Sigmoid colon (tissue), 7 donors: ENCODE results near the gene S100A14. TPM values are rescaled to one million over a fixed set of nuclear protein-coding genes. Genes with fewer than 3 reads are reported as not detected.
"Not testable (repeated sequence)": the region's sequence is repeated elsewhere in the genome, so short reads cannot be mapped to it uniquely, and the experiment has no call there.

Experiments used
- DNase-seq: peaks from one replicate; pipeline ENCODE4 v3.0.0-alpha.2; 2019
- H3K27ac ChIP-seq, 4 donors: fragments of 200-600 bp; sonication (generic); one replicate each; pipeline ENCODE4 v1.5.1; 2016 to 2019; ENCODE audit warnings: mild to moderate bottlenecking in 1 of 4
- H3K27me3 ChIP-seq, 3 donors: fragments of 200-600 bp; sonication (generic); one replicate each; pipeline ENCODE4 v1.5.1; 2019; ENCODE audit warnings: mild to moderate bottlenecking in 1 of 3
- H3K36me3 ChIP-seq, 4 donors: fragments of 200-600 bp; sonication (generic); one replicate each; pipeline ENCODE4 v1.5.1; 2016 to 2019
- H3K4me1 ChIP-seq, 4 donors: fragments of 200-600 bp; sonication (generic); one replicate each; pipeline ENCODE4 v1.5.1; 2017 to 2019
- H3K4me3 ChIP-seq, 4 donors: fragments of 200-600 bp; sonication (generic); one replicate each; pipeline ENCODE4 v1.5.1; 2017 to 2019; ENCODE audit warnings: mild to moderate bottlenecking in 2 of 4, moderate library complexity in 1 of 4
- H3K9me3 ChIP-seq, 4 donors: fragments of 200-600 bp in 3 of 4; sonication (generic) in 3 of 4; one replicate each; pipeline versions ENCODE4 v1.5.1 to v1.6.1; 2013 to 2019
- EP300 ChIP-seq, 4 donors: sonication (generic); formaldehyde crosslinking; IDR thresholded peaks; one replicate each; pipeline ENCODE4 v1.6.1; 2017; ENCODE audit warnings: antibody characterized with exemption in 4 of 4
- POLR2A ChIP-seq, 2 donors: fragments of 450-650 bp; IDR thresholded peaks; one replicate each; pipeline ENCODE4 v1.6.1; 2016; ENCODE audit warnings: antibody characterized with exemption in 2 of 2, mild to moderate bottlenecking in 2 of 2, moderate library complexity in 2 of 2
- POLR2AphosphoS5 ChIP-seq, 4 donors: sonication (generic); formaldehyde crosslinking; IDR thresholded peaks; one replicate each; pipeline ENCODE4 v1.6.1; 2017; ENCODE audit warnings: antibody characterized with exemption in 4 of 4
- WGBS, 2 donors: extraction: QIAGEN DNeasy Blood & Tissue Kit; methylation state at CpG; one replicate each; pipeline ENCODE4 v1.1.7; 2013; 5-methylcytosine and 5-hydroxymethylcytosine counted together
- intact Hi-C: fragments of 100-400 bp; cut with DNase I; formaldehyde crosslinking; loops from one replicate; pipeline ENCODE4 v1.15.1; 2023
- polyA plus RNA-seq, 3 donors: library from polyadenylated mRNA; stranded (reverse); fragments of 200-250 nt; gene quantifications; one replicate each; pipeline ENCODE4 v1.2.3, GENCODE V29; 2013
- total RNA-seq, 4 donors: library from RNA; depleted of rRNA; stranded (reverse); fragments of >200 nt; gene quantifications; one replicate each; pipeline ENCODE4 v1.1.0, GENCODE V29; 2016
- TF ChIP-seq, protein P1 (sequence below), 4 experiments: fragments of 450-650 bp in 3 of 4; fragments of 200-600 bp in 1 of 4; IDR thresholded peaks; one replicate each; pipeline ENCODE4 v1.5.1; 2016 to 2019; ENCODE audit warnings: antibody characterized with exemption in 4 of 4, mild to moderate bottlenecking in 3 of 4, moderate library complexity in 2 of 4
- donor health status: healthy with polysubstance abuse.
- donor health status: Bipolar disorder and iron deficiency.
- donor health status: healthy.

The S100A14 gene
- total and polyA plus RNA-seq, 7 donors, result 0.82 to 1,144 (median 789) TPM; not detected in 2

DNA sequence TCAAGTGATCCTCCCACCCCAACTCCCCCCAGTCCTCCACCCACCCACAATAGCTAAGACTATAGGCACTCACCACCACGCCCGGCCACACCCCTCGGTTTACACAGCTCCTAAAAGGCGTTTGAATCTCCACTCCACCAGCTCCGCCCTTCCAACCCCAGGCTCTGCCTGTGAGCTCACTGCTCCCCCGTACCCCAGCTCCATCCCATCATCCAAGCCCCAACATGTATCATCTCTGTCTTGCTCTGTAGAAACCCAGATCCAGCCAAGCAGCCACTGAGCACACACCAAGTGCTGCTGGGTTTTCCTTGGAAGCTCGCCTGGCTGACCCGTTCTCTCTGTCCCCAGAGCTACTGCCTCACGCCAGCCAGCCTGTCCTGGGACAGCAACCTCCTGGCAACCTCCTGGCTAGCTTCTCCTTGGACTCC, 38.5 kb downstream of the S100A14 start:
- H3K27me3 ChIP-seq, result no peaks in the 10 kb centered on the region
- TF ChIP-seq POLR2A (IDR thresholded peaks at IDR 0.05), result no peak
- TF ChIP-seq EP300 (IDR thresholded peaks at IDR 0.05), result no peak
- TF ChIP-seq POLR2AphosphoS5 (IDR thresholded peaks at IDR 0.05), result no peak
- TF ChIP-seq, protein P1, sequence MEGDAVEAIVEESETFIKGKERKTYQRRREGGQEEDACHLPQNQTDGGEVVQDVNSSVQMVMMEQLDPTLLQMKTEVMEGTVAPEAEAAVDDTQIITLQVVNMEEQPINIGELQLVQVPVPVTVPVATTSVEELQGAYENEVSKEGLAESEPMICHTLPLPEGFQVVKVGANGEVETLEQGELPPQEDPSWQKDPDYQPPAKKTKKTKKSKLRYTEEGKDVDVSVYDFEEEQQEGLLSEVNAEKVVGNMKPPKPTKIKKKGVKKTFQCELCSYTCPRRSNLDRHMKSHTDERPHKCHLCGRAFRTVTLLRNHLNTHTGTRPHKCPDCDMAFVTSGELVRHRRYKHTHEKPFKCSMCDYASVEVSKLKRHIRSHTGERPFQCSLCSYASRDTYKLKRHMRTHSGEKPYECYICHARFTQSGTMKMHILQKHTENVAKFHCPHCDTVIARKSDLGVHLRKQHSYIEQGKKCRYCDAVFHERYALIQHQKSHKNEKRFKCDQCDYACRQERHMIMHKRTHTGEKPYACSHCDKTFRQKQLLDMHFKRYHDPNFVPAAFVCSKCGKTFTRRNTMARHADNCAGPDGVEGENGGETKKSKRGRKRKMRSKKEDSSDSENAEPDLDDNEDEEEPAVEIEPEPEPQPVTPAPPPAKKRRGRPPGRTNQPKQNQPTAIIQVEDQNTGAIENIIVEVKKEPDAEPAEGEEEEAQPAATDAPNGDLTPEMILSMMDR (IDR thresholded peaks at IDR 0.05), result no peak
- H3K4me1 ChIP-seq, result peaks cover 0 to 8% (median 3%) of the 10 kb centered on the region in 4 donors
- intact Hi-C loops, result no loop called here
- H3K9me3 ChIP-seq, result no peaks in the 10 kb centered on the region
- 14 to 57% methylated on average over 9 of the region's 9 CpGs for WGBS, 2 donors
- DNase-seq, result no peak
- H3K27ac ChIP-seq, result no peak overlapping the region
- no peaks in the 10 kb centered on the region for H3K36me3 ChIP-seq
- H3K4me3 ChIP-seq, result no peak overlapping the region

DNA sequence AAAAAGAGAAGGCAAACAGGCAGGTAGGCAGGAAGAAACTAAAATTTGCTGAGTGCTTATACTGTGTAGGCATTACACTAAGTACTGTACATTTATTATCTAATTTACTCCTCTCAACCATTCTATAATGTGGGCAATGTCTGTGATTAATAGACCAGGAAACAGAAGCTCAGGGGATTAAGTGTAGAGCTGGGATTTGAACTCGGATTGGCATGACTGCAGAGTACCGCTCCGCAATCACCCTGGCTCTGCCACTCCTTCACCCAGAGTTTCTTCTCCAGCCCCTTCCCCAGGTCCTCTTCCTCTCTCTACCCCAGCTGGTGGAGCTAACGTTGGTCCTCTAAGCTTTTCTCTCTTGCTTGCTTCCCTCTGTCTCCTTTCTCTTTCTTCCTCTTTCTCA, 39.0 kb downstream of the S100A14 start:
- DNase-seq, result no peak
- Histone ChIP-seq H3K27me3 (no peaks in the 10 kb centered on the region), H3K4me3 (no peak overlapping the region), H3K27ac (no peak overlapping the region), H3K4me1 (peaks cover 0 to 13% (median 8%) of the 10 kb centered on the region in 4 donors), H3K36me3 (no peaks in the 10 kb centered on the region), H3K9me3 (no peaks in the 10 kb centered on the region)
- no peak for TF ChIP-seq POLR2AphosphoS5 (IDR thresholded peaks at IDR 0.05)
- TF ChIP-seq EP300 (IDR thresholded peaks at IDR 0.05), result no peak
- no peak for TF ChIP-seq POLR2A (IDR thresholded peaks at IDR 0.05)
- intact Hi-C loops, result no loop called here
- 43 to 52% methylated on average over 4 of the region's 4 CpGs for WGBS, 2 donors

DNA sequence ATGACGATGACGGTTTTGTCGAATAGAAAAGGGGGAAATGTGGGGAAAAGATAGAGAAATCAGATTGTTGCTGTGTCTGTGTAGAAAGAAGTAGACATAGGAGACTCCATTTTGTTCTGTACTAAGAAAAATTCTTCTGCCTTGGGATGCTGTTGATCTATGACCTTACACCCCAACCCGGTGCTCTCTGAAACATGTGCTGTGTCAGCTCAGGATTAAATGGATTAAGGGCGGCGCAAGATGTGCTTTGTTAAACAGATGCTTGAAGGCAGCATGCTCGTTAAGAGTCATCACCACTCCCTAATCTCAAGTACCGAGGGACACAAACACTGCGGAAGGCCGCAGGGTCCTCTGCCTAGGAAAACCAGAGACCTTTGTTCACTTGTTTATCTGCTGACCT, 40.6 kb downstream of the S100A14 start:
- H3K27me3 ChIP-seq, DNase-seq, H3K36me3 ChIP-seq, H3K9me3 ChIP-seq, H3K4me3 ChIP-seq, H3K27ac ChIP-seq, intact Hi-C loops: not testable (repeated sequence)
- 87 to 90% methylated on average over 10 of the region's 10 CpGs for WGBS, 2 donors
- H3K4me1 ChIP-seq, result peaks cover 0 to 14% (median 10%) of the 10 kb centered on the region in 4 donors

DNA sequence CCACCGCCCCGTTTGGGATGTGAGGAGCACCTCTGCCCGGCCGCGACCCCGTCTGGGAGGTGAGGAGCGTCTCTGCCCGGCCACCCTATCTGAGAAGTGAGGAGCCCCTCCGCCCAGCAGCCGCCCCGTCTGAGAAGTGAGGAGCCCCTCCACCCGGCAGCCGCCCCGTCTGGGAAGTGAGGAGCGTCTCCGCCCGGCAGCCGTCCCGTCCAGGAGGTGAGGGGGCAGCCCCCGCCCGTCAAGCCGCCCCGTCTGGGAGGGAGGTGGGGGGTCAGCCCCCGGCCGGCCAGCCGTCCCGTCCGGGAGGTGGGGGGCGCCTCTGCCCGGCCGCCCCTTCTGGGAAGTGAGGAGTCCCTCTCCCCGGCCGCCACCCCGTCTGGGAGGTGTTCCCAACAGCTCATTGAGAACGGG, 41.0 kb downstream of the S100A14 start:
- H3K4me1 ChIP-seq, result peaks cover 0 to 14% (median 10%) of the 10 kb centered on the region in 4 donors
- intact Hi-C loops, H3K36me3 ChIP-seq, H3K4me3 ChIP-seq, H3K9me3 ChIP-seq, DNase-seq, H3K27ac ChIP-seq, H3K27me3 ChIP-seq: not testable (repeated sequence)
- 91 to 97% methylated on average over 35 of the region's 35 CpGs for WGBS, 2 donors

DNA sequence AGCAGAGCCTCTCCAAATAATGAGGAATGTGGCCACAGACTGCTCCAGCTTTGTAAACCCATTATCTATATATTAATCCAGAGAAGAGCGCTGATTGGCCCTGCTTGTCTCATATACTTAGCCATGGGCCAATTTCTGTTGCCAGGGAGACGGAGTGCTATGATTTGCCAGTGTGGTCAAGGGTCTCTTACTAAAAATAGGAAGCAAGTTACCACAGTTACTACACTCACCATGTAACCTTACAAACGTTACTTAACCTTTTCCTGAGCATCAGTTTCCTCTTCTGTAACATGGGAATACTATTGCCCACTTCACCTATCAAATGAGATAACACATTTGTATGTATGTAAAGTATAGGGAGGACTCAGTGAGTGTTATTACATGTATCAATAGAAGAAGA, 42.8 kb downstream of the S100A14 start:
- WGBS, 2 donors, result 68 to 73% methylated on average over 3 of the region's 3 CpGs
- Histone ChIP-seq H3K27me3 (no peaks in the 10 kb centered on the region), H3K9me3 (no peaks in the 10 kb centered on the region), H3K4me1 (peaks cover 0 to 21% (median 14%) of the 10 kb centered on the region in 4 donors), H3K27ac (peak overlapping the region; percentile 57 to 68 (median 62)), H3K36me3 (no peaks in the 10 kb centered on the region), H3K4me3 (no peak overlapping the region)
- TF ChIP-seq EP300 (IDR thresholded peaks at IDR 0.05) (no peak), POLR2A (IDR thresholded peaks at IDR 0.05) (no peak), POLR2AphosphoS5 (IDR thresholded peaks at IDR 0.05) (no peak)
- TF ChIP-seq, protein P1 (IDR thresholded peaks at IDR 0.05), result no peak
- DNase-seq, result no peak
- intact Hi-C loops, result loop anchor here (2.0 to 5.0 kb wide), 4 partner anchors 43 to 175 kb away; partner anchors contain the start of genes INTS3, S100A14 and SNAPIN

DNA sequence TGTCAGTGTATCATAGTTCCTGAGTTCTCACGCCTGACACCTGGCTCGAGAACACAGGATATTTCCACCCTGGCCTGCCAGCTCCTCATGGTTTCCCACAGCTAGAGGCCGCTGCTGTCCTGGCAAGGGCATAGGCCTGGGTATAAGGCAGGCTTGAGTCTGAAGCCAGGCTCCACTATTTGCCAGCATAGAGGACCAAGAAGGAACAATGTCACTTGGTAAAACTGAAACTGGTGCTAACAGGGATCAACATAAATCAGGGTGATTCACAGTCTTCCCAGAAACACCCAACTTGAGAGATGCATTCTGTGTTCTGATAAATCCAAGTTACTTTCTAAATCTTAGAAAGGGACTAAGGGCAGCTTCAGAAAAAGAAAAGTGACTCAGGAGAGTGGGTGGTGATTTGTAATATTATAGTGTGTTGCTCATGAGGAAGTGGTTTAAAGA, 43.5 kb downstream of the S100A14 start:
- Histone ChIP-seq H3K9me3 (no peaks in the 10 kb centered on the region), H3K36me3 (no peaks in the 10 kb centered on the region), H3K27ac (peak overlapping the region; percentile 57 to 68 (median 62)), H3K4me3 (no peak overlapping the region), H3K4me1 (peaks cover 0 to 28% (median 22%) of the 10 kb centered on the region in 4 donors), H3K27me3 (no peaks in the 10 kb centered on the region)
- TF ChIP-seq POLR2AphosphoS5 (IDR thresholded peaks at IDR 0.05) (peak in 3 of 4 donors; percentile 12 to 56 (median 55)), EP300 (IDR thresholded peaks at IDR 0.05) (no peak)
- TF ChIP-seq, protein P1 (IDR thresholded peaks at IDR 0.05), result peak; percentile 64 to 89 (median 84)
- 7 to 14% methylated on average over 3 of the region's 3 CpGs for WGBS, 2 donors
- DNase-seq, result peak; percentile 91
- intact Hi-C loops, result loop anchor here (1.0 to 5.0 kb wide), 5 partner anchors 44 to 200 kb away; partner anchors contain the start of genes INTS3, S100A14 and SNAPIN
